Astrocyte (in vitro differentiated cells and primary cell): ENCODE data around the gene PCBP3.

Experiments
- CTCF ChIP-seq: IDR thresholded peaks from 2 replicates; pipeline ENCODE4 v1.5.1; 2011; ENCODE audit warnings: low read depth, mild to moderate bottlenecking, inconsistent platforms, low read length, moderate library complexity; ENCODE audit not compliant: insufficient read depth
- EZH2 ChIP-seq: IDR thresholded peaks from 2 replicates; pipeline ENCODE4 v1.6.1; 2012; ENCODE audit warnings: mild to moderate bottlenecking, low read length, inconsistent platforms; ENCODE audit not compliant: insufficient read depth

GRCh38 chr21:45750936-45751335 lies 107.4 kb downstream of the PCBP3 start:
- no peak for TF ChIP-seq CTCF
- no peak for TF ChIP-seq EZH2
